ENCODE results near the gene AGBL4. TPM values are rescaled to one million over a fixed set of nuclear protein-coding genes. Genes with fewer than 3 reads are reported as not detected.

Gene AGBL4
- total RNA-seq, 1 experiment from 2014 or later = not detected

DNA sequence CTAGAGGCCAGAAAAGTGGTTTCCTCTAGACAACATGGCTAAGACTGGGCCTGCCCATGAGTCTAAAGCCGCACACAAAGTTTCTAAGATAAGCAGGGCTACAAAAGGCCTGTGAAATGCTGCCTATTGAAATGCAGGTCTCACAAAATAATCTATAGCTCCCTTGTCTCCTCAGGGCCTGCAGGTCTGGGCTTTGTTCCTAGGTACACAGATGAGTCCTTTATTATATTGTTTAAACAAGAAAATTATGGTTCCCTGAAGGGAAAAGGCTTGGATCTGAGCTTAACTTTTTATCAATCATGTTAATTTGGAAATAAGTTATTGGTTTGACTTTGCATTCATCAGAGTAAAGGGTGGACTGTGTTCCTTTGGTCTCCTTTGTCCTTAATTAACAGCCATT lies 833.6 kb downstream of the AGBL4 start:
- no TSS peak for BruUV-seq (replicated peaks)
- Mint-ChIP-seq H3K4me3 (ENCODE audit: unreplicated experiment) (no peak overlapping the region), H3K27me3 (ENCODE audit: insufficient read depth, unreplicated experiment) (no peaks in the 10 kb centered on the region), H3K9me3 (ENCODE audit: unreplicated experiment) (peaks cover 40% of the 10 kb centered on the region), H3K27ac (ENCODE audit: unreplicated experiment) (no peak overlapping the region), H3K36me3 (ENCODE audit: insufficient read depth, unreplicated experiment) (no peaks in the 10 kb centered on the region), H3K4me1 (ENCODE audit: low read depth, unreplicated experiment) (no peaks in the 10 kb centered on the region)
- CTCF ChIA-PET = no interaction called here
- Histone ChIP-seq H3K4me1 (no peaks in the 10 kb centered on the region), H3K27me3 (replicated peaks; ENCODE audit: control insufficient read depth, insufficient read depth, low read length) (no peaks in the 10 kb centered on the region), H3K36me3 (ENCODE audit: control insufficient read depth, insufficient read depth, low read length) (no peaks in the 10 kb centered on the region), H3K4me3 (ENCODE audit: low read depth, low read length) (no peak overlapping the region), H3K9me3 (no peaks in the 10 kb centered on the region)
- intact Hi-C loops (cut with micrococcal nuclease; ENCODE audit: unreplicated experiment) = no loop called here
- no peak for DNase-seq
- TF ChIP-seq, protein P1, sequence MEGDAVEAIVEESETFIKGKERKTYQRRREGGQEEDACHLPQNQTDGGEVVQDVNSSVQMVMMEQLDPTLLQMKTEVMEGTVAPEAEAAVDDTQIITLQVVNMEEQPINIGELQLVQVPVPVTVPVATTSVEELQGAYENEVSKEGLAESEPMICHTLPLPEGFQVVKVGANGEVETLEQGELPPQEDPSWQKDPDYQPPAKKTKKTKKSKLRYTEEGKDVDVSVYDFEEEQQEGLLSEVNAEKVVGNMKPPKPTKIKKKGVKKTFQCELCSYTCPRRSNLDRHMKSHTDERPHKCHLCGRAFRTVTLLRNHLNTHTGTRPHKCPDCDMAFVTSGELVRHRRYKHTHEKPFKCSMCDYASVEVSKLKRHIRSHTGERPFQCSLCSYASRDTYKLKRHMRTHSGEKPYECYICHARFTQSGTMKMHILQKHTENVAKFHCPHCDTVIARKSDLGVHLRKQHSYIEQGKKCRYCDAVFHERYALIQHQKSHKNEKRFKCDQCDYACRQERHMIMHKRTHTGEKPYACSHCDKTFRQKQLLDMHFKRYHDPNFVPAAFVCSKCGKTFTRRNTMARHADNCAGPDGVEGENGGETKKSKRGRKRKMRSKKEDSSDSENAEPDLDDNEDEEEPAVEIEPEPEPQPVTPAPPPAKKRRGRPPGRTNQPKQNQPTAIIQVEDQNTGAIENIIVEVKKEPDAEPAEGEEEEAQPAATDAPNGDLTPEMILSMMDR (IDR thresholded peaks at IDR 0.05; ENCODE audit: insufficient read depth in 1 of 2, low read depth in 1 of 2, low read length in 1 of 2, severe bottlenecking in 1 of 2, unreplicated experiment in 1 of 2) = no peak
- POLR2A ChIA-PET = no interaction called here

DNA sequence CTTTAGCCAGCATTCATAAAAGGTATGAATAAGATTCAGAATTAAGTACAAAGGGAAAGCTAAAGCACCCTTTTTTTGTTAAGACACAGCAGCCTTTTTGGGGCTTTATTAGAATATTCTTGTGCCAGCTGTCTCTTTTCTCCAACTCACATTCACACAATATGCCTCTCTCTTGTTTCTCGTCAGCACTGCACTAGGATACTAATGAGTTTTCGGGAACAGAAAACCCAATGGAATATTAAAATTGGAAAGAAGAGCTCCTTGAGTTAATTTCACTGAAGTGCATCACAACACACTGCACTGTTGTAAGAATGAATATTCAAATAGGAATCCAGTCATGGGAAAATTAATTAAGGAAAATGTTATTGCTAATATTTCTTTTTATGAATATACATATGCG lies 836.7 kb downstream of the AGBL4 start:
- no peaks in the 10 kb centered on the region for H3K27me3 ChIP-seq (replicated peaks; ENCODE audit: control insufficient read depth, insufficient read depth, low read length)
- Mint-ChIP-seq H3K9me3 (ENCODE audit: unreplicated experiment) (peaks cover 43% of the 10 kb centered on the region), H3K36me3 (ENCODE audit: insufficient read depth, unreplicated experiment) (no peaks in the 10 kb centered on the region), H3K27ac (ENCODE audit: unreplicated experiment) (no peak overlapping the region), H3K27me3 (ENCODE audit: insufficient read depth, unreplicated experiment) (no peaks in the 10 kb centered on the region), H3K4me1 (ENCODE audit: low read depth, unreplicated experiment) (no peaks in the 10 kb centered on the region), H3K4me3 (ENCODE audit: unreplicated experiment) (no peak overlapping the region)
- intact Hi-C loops (cut with micrococcal nuclease; ENCODE audit: unreplicated experiment) = no loop called here
- no peaks in the 10 kb centered on the region for H3K36me3 ChIP-seq (ENCODE audit: control insufficient read depth, insufficient read depth, low read length)
- POLR2A ChIA-PET = no interaction called here
- H3K4me3 ChIP-seq (ENCODE audit: low read depth, low read length) = no peak overlapping the region
- TF ChIP-seq, protein P1 (IDR thresholded peaks at IDR 0.05; ENCODE audit: insufficient read depth in 1 of 2, low read depth in 1 of 2, low read length in 1 of 2, severe bottlenecking in 1 of 2, unreplicated experiment in 1 of 2) = no peak
- no peaks in the 10 kb centered on the region for H3K9me3 ChIP-seq
- no peak for DNase-seq
- no peaks in the 10 kb centered on the region for H3K4me1 ChIP-seq
- CTCF ChIA-PET = no interaction called here
- BruUV-seq (replicated peaks) = no TSS peak

DNA sequence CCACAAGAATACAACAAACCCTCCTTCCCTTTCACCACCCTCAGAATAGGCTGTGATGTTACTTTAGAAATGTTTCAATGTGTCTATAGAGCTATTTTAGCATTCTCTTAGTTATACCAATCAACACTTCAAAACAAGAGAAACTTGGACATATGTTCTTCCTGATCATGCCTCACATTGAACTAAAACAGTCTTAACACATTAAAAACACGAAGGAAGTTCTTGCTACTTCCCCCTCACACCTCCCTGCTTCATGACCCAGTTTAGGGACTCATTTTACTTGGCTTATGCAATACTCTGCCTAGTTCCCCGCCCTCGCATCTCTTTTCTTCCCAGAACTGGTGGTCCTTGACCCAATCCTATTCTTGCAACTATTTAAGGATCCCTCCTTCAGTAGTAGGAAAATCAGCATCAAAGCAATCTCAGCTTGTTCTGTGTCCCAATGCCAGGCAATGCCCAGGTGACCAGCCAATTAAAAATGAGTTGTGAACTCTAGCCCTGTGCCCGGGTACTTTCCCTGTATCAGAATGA lies 838.2 kb downstream of the AGBL4 start:
- H3K27me3 ChIP-seq (replicated peaks; ENCODE audit: control insufficient read depth, insufficient read depth, low read length) = no peaks in the 10 kb centered on the region
- ChIA-PET CTCF (no interaction called here), POLR2A (no interaction called here)
- TF ChIP-seq, protein P1 (IDR thresholded peaks at IDR 0.05; ENCODE audit: insufficient read depth in 1 of 2, low read depth in 1 of 2, low read length in 1 of 2, severe bottlenecking in 1 of 2, unreplicated experiment in 1 of 2) = no peak
- H3K27me3 Mint-ChIP-seq (ENCODE audit: insufficient read depth, unreplicated experiment) = no peaks in the 10 kb centered on the region
- DNase-seq = no peak
- H3K27ac Mint-ChIP-seq (ENCODE audit: unreplicated experiment) = no peak overlapping the region
- no peaks in the 10 kb centered on the region for H3K36me3 ChIP-seq (ENCODE audit: control insufficient read depth, insufficient read depth, low read length)
- H3K9me3 ChIP-seq = no peaks in the 10 kb centered on the region
- H3K4me1 Mint-ChIP-seq (ENCODE audit: low read depth, unreplicated experiment) = no peaks in the 10 kb centered on the region
- BruUV-seq (replicated peaks) = no TSS peak
- intact Hi-C loops (cut with micrococcal nuclease; ENCODE audit: unreplicated experiment) = no loop called here
- H3K36me3 Mint-ChIP-seq (ENCODE audit: insufficient read depth, unreplicated experiment) = no peaks in the 10 kb centered on the region
- peaks cover 43% of the 10 kb centered on the region for H3K9me3 Mint-ChIP-seq (ENCODE audit: unreplicated experiment)
- no peak overlapping the region for H3K4me3 ChIP-seq (ENCODE audit: low read depth, low read length)
- no peaks in the 10 kb centered on the region for H3K4me1 ChIP-seq
- no peak overlapping the region for H3K4me3 Mint-ChIP-seq (ENCODE audit: unreplicated experiment)
